Measurements from ENCODE around the gene ATAD1. TPM values are rescaled to one million over a fixed set of nuclear protein-coding genes. Genes with fewer than 3 reads are reported as not detected.

The ATAD1 gene
- total RNA-seq, result 10 to 100 TPM; 36.6 to 52.8 (median 45.8) TPM

GRCh38 chr10:87817609-87818504, at the start of gene ATAD1:
Gene ATAD1, minus strand, starts transcription at chr10:87818226. Its CDS starts 3,627 bp downstream, at chr10:87814599.
- WGBS, 2 donors (ENCODE audit: low coverage in 1 of 2), result 0% methylated on average over 3 to 15 of the region's 60 CpGs

GRCh38 chr10:87867453-87867852, 49.4 kb upstream of the ATAD1 start:
- ATAC-seq, result no peak
- no peaks in the 10 kb centered on the region for H3K27me3 ChIP-seq
- peak overlapping the region; percentile 44 to 88 for H3K4me3 ChIP-seq
- H3K9me3 ChIP-seq, result no peaks in the 10 kb centered on the region
- H3K4me1 ChIP-seq, result peaks cover 4 to 50% (median 8%) of the 10 kb centered on the region in 3 donors
- TF ChIP-seq EP300 (IDR thresholded peaks at IDR 0.05), result no peak
- no peak for TF ChIP-seq POLR2A (IDR thresholded peaks at IDR 0.05)
- no peak for TF ChIP-seq CTCF (IDR thresholded peaks at IDR 0.05)
- no peak for TF ChIP-seq POLR2AphosphoS5 (IDR thresholded peaks at IDR 0.05)
- peak overlapping the region in 3 of 4 donors; percentile 44 to 99 (median 98) for H3K27ac ChIP-seq
- no peaks in the 10 kb centered on the region for H3K36me3 ChIP-seq

More at GRCh38 chr10:87817609-87818504, at the start of gene ATAD1:
- peak; percentile 95 for ATAC-seq
- H3K4me3 ChIP-seq, result peak within 1 kb of the TSS; percentile 66 to 76
- H3K27me3 ChIP-seq, result no peaks in the 10 kb centered on the region
- H3K9me3 ChIP-seq, result no peaks in the 10 kb centered on the region
- peaks cover 4 to 37% (median 5%) of the 10 kb centered on the region in 3 donors for H3K4me1 ChIP-seq
- TF ChIP-seq POLR2A (IDR thresholded peaks at IDR 0.05), result peak in 1 of 2 donors; percentile 28
- no peak for TF ChIP-seq EP300 (IDR thresholded peaks at IDR 0.05)
- TF ChIP-seq CTCF (IDR thresholded peaks at IDR 0.05), result peak in 2 of 4 experiments; percentile 4 to 46
- TF ChIP-seq POLR2AphosphoS5 (IDR thresholded peaks at IDR 0.05), result peak; percentile 41
- peak within 1 kb of the TSS; percentile 40 to 88 (median 84) for H3K27ac ChIP-seq
- peaks cover 0 to 1% of the 10 kb centered on the region in 2 donors for H3K36me3 ChIP-seq

- WGBS, 2 donors (ENCODE audit: low coverage in 1 of 2), result 1 to 2% methylated on average over 3 of the region's 3 CpGs
- no peaks in the 10 kb centered on the region for H3K9me3 ChIP-seq
- ATAC-seq, result no peak
- peak overlapping the region in 3 of 4 donors; percentile 98 to 99 (median 98) for H3K27ac ChIP-seq
- H3K36me3 ChIP-seq, result no peaks in the 10 kb centered on the region
- TF ChIP-seq CTCF (IDR thresholded peaks at IDR 0.05), result no peak
- TF ChIP-seq POLR2A (IDR thresholded peaks at IDR 0.05), result no peak
- peak overlapping the region; percentile 44 to 88 for H3K4me3 ChIP-seq
- no peaks in the 10 kb centered on the region for H3K27me3 ChIP-seq
- peaks cover 4 to 44% (median 6%) of the 10 kb centered on the region in 3 donors for H3K4me1 ChIP-seq
These were observed 48.5 kb upstream of the ATAD1 start for GRCh38 chr10:87866412-87866974.

GRCh38 chr10:87865241-87865881, 47.3 kb upstream of the ATAD1 start:
- no peaks in the 10 kb centered on the region for H3K9me3 ChIP-seq
- no peaks in the 10 kb centered on the region for H3K36me3 ChIP-seq
- TF ChIP-seq POLR2AphosphoS5 (IDR thresholded peaks at IDR 0.05), result no peak
- no peak for TF ChIP-seq POLR2A (IDR thresholded peaks at IDR 0.05)
- no peak for TF ChIP-seq CTCF (IDR thresholded peaks at IDR 0.05)
- no peak for TF ChIP-seq EP300 (IDR thresholded peaks at IDR 0.05)
- peaks cover 0 to 44% (median 5%) of the 10 kb centered on the region in 3 donors for H3K4me1 ChIP-seq
- no peaks in the 10 kb centered on the region for H3K27me3 ChIP-seq
- peak overlapping the region; percentile 44 to 88 for H3K4me3 ChIP-seq
- H3K27ac ChIP-seq, result peak overlapping the region; percentile 68 to 99 (median 98)
- no peak for ATAC-seq
- 0 to 3% methylated on average over 4 of the region's 4 CpGs for WGBS, 2 donors (ENCODE audit: low coverage in 1 of 2)

Measured in gastroesophageal sphincter (tissue), 4 donors.